ENCODE data around the gene KLHL18.
A peak's percentile ranks its signal among the peaks of the same experiment; 100 is the strongest.

The KLHL18 gene

DNA sequence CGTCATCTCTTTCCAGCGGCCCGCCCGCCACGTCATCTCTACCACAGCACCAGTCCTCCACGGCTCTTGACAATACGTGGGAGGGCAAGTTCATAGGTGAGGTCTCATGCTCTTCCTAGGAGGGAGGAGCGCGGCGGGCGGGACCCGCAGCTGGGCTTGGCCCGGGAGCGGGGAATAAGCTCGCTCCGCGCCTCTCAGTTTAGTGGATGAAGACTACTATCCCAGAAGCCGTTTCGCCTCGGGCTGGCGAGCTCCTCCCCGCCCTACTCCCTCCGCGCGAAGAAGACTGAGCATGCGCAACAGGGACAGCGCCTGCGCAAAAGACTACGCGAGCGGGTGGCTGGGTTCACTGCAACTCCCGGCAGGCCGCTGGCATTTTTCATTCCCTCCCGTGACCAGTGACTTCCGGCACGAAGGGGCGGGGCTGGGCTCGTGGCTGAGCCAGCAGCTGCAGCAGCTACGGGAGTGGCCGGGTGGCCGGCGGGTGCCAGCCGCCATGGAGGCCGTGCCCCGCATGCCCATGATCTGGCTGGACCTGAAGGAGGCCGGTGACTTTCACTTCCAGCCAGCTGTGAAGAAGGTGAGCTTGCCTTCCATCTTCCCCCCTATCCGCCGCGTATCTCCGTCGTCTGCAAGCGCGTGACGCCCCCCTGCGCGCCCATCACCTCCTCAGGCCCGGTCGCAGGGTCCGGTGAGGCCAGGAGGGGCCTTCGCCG, 98.0 kb downstream of the KLHL18 start, which contains the start of gene PTPN23:
PTPN23 (plus strand) TSS at position 421 of the 716 bp plus-strand sequence; CDS start at position 497, 76 bp downstream.
- Histone ChIP-seq H3K27me3 (ENCODE audit: control insufficient read depth, insufficient read depth, low read length) (no peaks in the 10 kb centered on the region), H3K36me3 (ENCODE audit: control insufficient read depth, insufficient read depth, low read length) (no peaks in the 10 kb centered on the region), H3K9me3 (ENCODE audit: control insufficient read depth, insufficient read depth, low read depth, low read length) (no peaks in the 10 kb centered on the region), H3K9ac (ENCODE audit: low read length) (peak within 1 kb of the TSS; percentile 83), H3K4me3 (ENCODE audit: low read depth, low read length) (peak within 1 kb of the TSS; percentile 93), H3K4me1 (ENCODE audit: control insufficient read depth, insufficient read depth, low read length) (0 out of 2 replicates have a peak, but pooled peaks cover 5% of the 10 kb centered on the region), H3K27ac (ENCODE audit: low read depth, low read length) (peak within 1 kb of the TSS; percentile 41)

DNA sequence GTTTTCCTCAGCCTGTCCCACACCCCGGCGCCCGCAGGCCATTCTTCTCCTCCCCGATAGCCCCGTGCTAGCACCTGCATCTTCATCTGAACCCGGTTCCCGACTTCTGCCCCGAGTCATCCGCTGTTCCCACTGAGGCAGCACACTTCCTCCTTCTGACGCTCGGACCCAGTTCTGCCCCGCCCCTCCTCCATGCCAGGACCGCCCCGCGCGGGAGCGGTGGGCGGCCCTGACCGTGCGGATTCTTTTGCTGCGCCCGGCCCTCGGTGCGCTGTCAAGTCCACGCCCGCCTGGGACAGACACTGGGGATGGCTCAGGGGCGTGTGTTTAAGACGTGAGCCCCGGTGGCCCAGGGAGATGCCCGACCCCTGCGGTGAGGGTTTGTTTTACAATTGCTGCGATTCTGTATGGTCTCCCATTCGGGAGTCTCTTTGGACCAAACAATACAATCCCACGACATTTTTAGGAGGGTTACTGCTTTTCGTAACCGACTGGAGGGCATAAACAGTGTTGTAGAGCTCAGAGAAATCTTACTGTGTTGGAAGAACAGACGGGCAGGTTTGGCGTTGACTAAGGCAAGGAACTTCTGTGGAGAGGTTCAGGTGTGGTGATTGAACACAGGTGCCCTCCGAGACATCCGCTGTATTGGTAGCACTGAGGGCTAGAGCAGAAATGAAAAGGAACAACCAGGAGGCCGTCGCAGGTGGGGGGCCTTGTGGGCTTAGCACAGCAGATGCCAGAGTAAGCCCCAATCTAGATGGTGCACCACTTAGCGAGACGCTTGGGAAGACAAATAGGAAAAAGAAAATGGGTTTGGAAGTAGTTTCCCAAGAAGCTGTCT, 98.8 kb downstream of the KLHL18 start:
- Histone ChIP-seq H3K9ac (ENCODE audit: low read length) (peak overlapping the region; percentile 83), H3K27me3 (ENCODE audit: control insufficient read depth, insufficient read depth, low read length) (no peaks in the 10 kb centered on the region), H3K4me3 (ENCODE audit: low read depth, low read length) (peak overlapping the region; percentile 93), H3K36me3 (ENCODE audit: control insufficient read depth, insufficient read depth, low read length) (no peaks in the 10 kb centered on the region), H3K4me1 (ENCODE audit: control insufficient read depth, insufficient read depth, low read length) (0 out of 2 replicates have a peak, but pooled peaks cover 5% of the 10 kb centered on the region), H3K27ac (ENCODE audit: low read depth, low read length) (0 out of 2 replicates have a peak overlapping the region, but pooled peaks have one; percentile 14), H3K9me3 (ENCODE audit: control insufficient read depth, insufficient read depth, low read depth, low read length) (no peaks in the 10 kb centered on the region)

DNA sequence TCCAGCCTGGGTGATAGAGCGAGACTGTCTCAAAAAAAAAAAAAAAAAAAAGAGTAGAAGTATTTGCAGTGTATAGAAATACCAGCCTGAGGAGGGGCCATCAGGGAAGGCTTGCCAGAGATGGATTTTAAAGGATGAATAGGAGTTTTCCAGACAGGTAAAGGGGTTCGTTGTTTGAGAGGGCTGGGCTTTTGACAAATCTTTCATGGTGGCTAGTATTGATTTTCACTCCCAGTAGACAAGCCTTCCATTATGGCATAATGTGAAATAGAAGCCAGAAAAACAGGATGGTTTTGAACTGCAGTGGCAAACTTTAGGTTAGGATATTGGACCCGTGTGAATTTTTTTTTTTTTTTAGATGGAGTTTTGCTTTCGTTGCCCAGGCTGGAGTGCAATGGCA, 101.7 kb downstream of the KLHL18 start:
- H3K36me3 ChIP-seq (ENCODE audit: control insufficient read depth, insufficient read depth, low read length), result peaks cover 7% of the 10 kb centered on the region

DNA sequence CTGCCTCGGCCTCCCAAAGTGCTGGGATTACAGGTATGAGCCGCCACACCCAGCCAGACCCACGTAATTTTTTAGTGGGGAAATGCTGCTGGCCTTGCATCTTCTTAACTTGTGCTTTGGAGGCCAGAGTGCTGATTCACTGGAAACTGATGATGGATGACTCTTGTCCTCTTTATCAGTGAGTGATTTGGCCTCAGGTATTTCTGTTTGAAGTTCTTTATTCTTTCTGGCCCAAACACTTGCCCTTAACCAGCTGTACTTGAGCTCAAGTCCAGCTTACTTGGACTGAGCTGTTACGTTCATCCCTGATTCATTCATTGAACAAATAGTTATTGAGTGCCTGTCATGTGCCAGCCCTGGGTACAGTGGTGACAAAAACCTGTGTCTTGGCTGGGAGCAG, 102.3 kb downstream of the KLHL18 start:
- H3K27ac ChIP-seq (ENCODE audit: low read depth, low read length), result no peak overlapping the region

More for the DNA sequence above, 101.7 kb downstream of the KLHL18 start:
- Histone ChIP-seq H3K9ac (ENCODE audit: low read length) (no peak overlapping the region), H3K4me1 (ENCODE audit: control insufficient read depth, insufficient read depth, low read length) (0 out of 2 replicates have a peak, but pooled peaks cover 5% of the 10 kb centered on the region), H3K9me3 (ENCODE audit: control insufficient read depth, insufficient read depth, low read depth, low read length) (no peaks in the 10 kb centered on the region), H3K4me3 (ENCODE audit: low read depth, low read length) (no peak overlapping the region), H3K27ac (ENCODE audit: low read depth, low read length) (no peak overlapping the region), H3K27me3 (ENCODE audit: control insufficient read depth, insufficient read depth, low read length) (no peaks in the 10 kb centered on the region)

DNA sequence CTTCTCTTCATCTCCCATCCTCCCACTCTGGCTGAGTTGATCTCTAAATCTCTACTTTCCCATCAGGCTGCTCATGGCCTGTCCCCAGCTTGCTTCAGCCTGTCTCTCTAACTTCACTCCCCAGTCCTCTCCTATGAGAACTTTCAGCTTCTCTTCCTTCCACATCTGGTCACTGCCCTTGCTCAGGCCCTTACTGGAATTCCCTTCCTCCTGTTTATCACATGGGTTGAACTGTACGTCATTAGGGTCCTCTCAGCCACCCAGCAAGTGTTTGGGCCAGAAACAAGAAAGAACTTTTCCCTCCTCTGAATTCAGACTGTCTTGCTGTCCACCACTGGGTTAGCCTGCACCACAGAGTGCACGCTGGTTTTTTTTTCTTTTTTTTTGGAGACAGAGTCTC, 103.1 kb downstream of the KLHL18 start:
- no peaks in the 10 kb centered on the region for H3K9me3 ChIP-seq (ENCODE audit: control insufficient read depth, insufficient read depth, low read depth, low read length)
- no peak overlapping the region for H3K27ac ChIP-seq (ENCODE audit: low read depth, low read length)
- no peak overlapping the region for H3K9ac ChIP-seq (ENCODE audit: low read length)
- H3K4me1 ChIP-seq (ENCODE audit: control insufficient read depth, insufficient read depth, low read length), result 0 out of 2 replicates have a peak, but pooled peaks cover 5% of the 10 kb centered on the region
- no peaks in the 10 kb centered on the region for H3K27me3 ChIP-seq (ENCODE audit: control insufficient read depth, insufficient read depth, low read length)
- H3K36me3 ChIP-seq (ENCODE audit: control insufficient read depth, insufficient read depth, low read length), result peaks cover 7% of the 10 kb centered on the region
- no peak overlapping the region for H3K4me3 ChIP-seq (ENCODE audit: low read depth, low read length)

More for the DNA sequence above, 102.3 kb downstream of the KLHL18 start:
- no peak overlapping the region for H3K4me3 ChIP-seq (ENCODE audit: low read depth, low read length)
- H3K9me3 ChIP-seq (ENCODE audit: control insufficient read depth, insufficient read depth, low read depth, low read length), result no peaks in the 10 kb centered on the region
- no peaks in the 10 kb centered on the region for H3K27me3 ChIP-seq (ENCODE audit: control insufficient read depth, insufficient read depth, low read length)
- no peak overlapping the region for H3K9ac ChIP-seq (ENCODE audit: low read length)
- peaks cover 7% of the 10 kb centered on the region for H3K36me3 ChIP-seq (ENCODE audit: control insufficient read depth, insufficient read depth, low read length)
- H3K4me1 ChIP-seq (ENCODE audit: control insufficient read depth, insufficient read depth, low read length), result 0 out of 2 replicates have a peak, but pooled peaks cover 5% of the 10 kb centered on the region

DNA sequence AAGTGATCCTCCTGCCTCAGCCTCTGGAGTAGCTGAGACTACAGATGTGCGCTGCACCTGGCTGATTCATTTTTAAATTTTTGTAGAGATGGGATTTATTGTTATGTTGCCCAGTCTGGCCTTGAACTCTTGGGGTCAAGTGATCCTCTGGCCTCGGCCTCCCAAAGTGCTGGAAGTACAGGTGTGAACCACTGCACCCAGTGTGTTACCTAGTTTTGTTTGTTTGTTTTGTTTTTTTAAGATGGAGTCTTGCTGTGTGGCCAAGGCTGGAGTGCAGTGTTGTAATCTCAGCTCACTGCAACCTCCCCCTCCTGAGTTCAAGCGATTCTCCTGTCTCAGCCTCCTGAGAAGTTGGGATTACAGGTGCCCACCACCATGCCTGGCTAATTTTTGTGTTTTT, 110.2 kb downstream of the KLHL18 start:
- Histone ChIP-seq H3K4me3 (ENCODE audit: low read depth, low read length) (no peak overlapping the region), H3K4me1 (ENCODE audit: control insufficient read depth, insufficient read depth, low read length) (peaks cover 5% of the 10 kb centered on the region; the same call in 1 of the 2 replicates), H3K36me3 (ENCODE audit: control insufficient read depth, insufficient read depth, low read length) (peaks cover 20% of the 10 kb centered on the region), H3K27me3 (ENCODE audit: control insufficient read depth, insufficient read depth, low read length) (no peaks in the 10 kb centered on the region), H3K27ac (ENCODE audit: low read depth, low read length) (no peak overlapping the region), H3K9me3 (ENCODE audit: control insufficient read depth, insufficient read depth, low read depth, low read length) (no peaks in the 10 kb centered on the region), H3K9ac (ENCODE audit: low read length) (no peak overlapping the region)

DNA sequence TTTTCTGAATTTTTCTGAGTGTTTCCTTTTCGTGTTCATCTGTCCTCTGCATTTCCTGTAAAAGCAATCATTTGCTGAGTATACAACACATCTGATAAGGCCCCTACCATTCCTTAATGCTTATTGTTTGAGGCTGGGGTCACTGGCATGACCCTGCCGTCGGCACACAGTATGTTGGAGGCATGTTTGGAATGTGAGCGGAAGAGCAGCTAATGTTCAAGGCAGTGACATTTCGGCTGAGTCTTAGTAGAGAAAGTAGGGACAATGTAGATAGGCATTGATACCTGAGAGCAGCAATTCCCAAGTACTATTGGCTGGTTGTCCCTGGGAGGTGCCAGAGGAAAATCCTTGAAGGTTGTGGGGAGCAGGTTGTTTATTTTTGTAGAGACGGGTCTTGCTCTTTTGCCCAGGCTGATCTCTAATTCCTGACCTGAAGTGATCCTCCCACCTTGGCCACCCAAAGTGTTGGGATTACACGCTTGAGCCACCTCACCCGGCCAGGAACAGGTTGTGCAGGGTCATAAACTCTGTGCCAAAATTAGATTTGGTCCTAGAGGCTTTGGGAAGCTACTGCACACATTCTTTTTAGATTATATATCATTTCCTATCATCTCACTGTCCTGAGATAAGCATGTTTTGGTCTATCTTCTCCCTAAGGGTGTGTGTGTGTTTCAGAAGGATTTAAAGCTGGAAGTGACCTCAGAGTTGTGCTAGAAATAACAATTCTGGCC, 111.6 kb downstream of the KLHL18 start:
- peaks cover 20% of the 10 kb centered on the region for H3K36me3 ChIP-seq (ENCODE audit: control insufficient read depth, insufficient read depth, low read length)
- no peak overlapping the region for H3K9ac ChIP-seq (ENCODE audit: low read length)
- no peak overlapping the region for H3K4me3 ChIP-seq (ENCODE audit: low read depth, low read length)
- peaks cover 5% of the 10 kb centered on the region; the same call in 1 of the 2 replicates for H3K4me1 ChIP-seq (ENCODE audit: control insufficient read depth, insufficient read depth, low read length)
- no peak overlapping the region for H3K27ac ChIP-seq (ENCODE audit: low read depth, low read length)
- no peaks in the 10 kb centered on the region for H3K9me3 ChIP-seq (ENCODE audit: control insufficient read depth, insufficient read depth, low read depth, low read length)
- H3K27me3 ChIP-seq (ENCODE audit: control insufficient read depth, insufficient read depth, low read length), result no peaks in the 10 kb centered on the region

DNA sequence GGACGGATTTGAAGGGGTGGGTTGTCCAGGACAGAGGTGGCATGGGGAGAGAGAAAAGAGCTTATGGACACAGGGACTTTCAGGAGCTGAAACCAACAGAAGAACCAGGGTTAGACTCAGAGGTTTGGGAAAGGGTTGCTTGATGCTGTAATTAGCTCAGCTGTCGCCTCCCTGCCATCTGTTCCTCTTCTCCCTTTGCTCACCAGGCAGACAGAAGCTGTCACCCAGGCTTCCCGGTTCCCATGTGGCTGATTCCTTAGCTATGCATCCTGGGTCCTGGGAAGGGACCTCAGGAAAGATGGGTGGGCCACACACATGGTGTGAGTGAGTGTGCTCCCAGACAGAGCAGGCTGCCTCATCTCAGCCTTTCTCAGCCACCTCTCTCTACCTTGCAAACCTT, 112.1 kb downstream of the KLHL18 start:
- Histone ChIP-seq H3K4me1 (ENCODE audit: control insufficient read depth, insufficient read depth, low read length) (peaks cover 5% of the 10 kb centered on the region; the same call in 1 of the 2 replicates), H3K36me3 (ENCODE audit: control insufficient read depth, insufficient read depth, low read length) (peaks cover 24% of the 10 kb centered on the region), H3K27me3 (ENCODE audit: control insufficient read depth, insufficient read depth, low read length) (no peaks in the 10 kb centered on the region), H3K9me3 (ENCODE audit: control insufficient read depth, insufficient read depth, low read depth, low read length) (no peaks in the 10 kb centered on the region), H3K4me3 (ENCODE audit: low read depth, low read length) (no peak overlapping the region), H3K9ac (ENCODE audit: low read length) (no peak overlapping the region), H3K27ac (ENCODE audit: low read depth, low read length) (no peak overlapping the region)
